Testis (tissue), 5 donors: ENCODE data around the gene MSTO1. TPM values are rescaled to one million over a fixed set of nuclear protein-coding genes. Genes with fewer than 3 reads are reported as not detected.
"Not testable (repeated sequence)": the region's sequence is repeated elsewhere in the genome, so short reads cannot be mapped to it uniquely, and the experiment has no call there.

Experiments
- DNase-seq: peaks from one replicate; pipeline ENCODE4 v3.0.0-alpha.2; 2019
- H3K27ac ChIP-seq, 2 donors: fragments of 200-600 bp; sonication (generic); one replicate each; pipeline ENCODE4 v1.5.1; 2019
- H3K27me3 ChIP-seq: fragments of 200-600 bp; sonication (generic); one replicate; pipeline ENCODE4 v1.5.1; 2019
- H3K36me3 ChIP-seq: fragments of 200-600 bp; sonication (generic); one replicate; pipeline ENCODE4 v1.5.1; 2017; ENCODE audit warnings: low read depth; ENCODE audit errors: missing control alignments
- H3K4me1 ChIP-seq: fragments of 200-600 bp; sonication (generic); one replicate; pipeline ENCODE4 v1.5.1; 2019
- H3K4me3 ChIP-seq, 2 donors: fragments of 200-600 bp; sonication (generic); one replicate each; pipeline ENCODE4 v1.5.1; 2017 to 2019
- H3K9me3 ChIP-seq: fragments of 200-600 bp; sonication (generic); one replicate; pipeline ENCODE4 v1.5.1; 2017
- CTCF ChIP-seq, 3 experiments: fragments of 450-650 bp in 2 of 3; fragments of 200-600 bp in 1 of 3; sonication (generic) in 1 of 3; IDR thresholded peaks; one replicate each; pipeline ENCODE4 v1.5.1; 2016 to 2019; ENCODE audit warnings: antibody characterized with exemption in 3 of 3, mild to moderate bottlenecking in 2 of 3, moderate library complexity in 1 of 3
- POLR2A ChIP-seq: fragments of 450-650 bp; IDR thresholded peaks from one replicate; pipeline ENCODE4 v1.6.1; 2017; ENCODE audit warnings: antibody characterized with exemption, mild to moderate bottlenecking, moderate library complexity
- WGBS, 2 donors: methylation state at CpG; one replicate each; pipeline ENCODE4 v1.1.5; 2018; 5-methylcytosine and 5-hydroxymethylcytosine counted together
- intact Hi-C: fragments of 100-400 bp; cut with DNase I; formaldehyde crosslinking; loops from one replicate; pipeline ENCODE4 v1.15.1; 2023; ENCODE audit warnings: low total_unique reads
- long read RNA-seq, 2 donors: transcript quantifications; one replicate each; lab custom pipeline, GENCODE V29; 2026
- polyA plus RNA-seq: library from polyadenylated mRNA; stranded (reverse); fragments of 350-450 nt; fragmentation: Illumina TruSeq; extraction: RNeasy Lipid Tissue Mini Kit (QIAGEN cat#74804); gene quantifications from one replicate; pipeline ENCODE4 v1.2.3, GENCODE V29; 2014; ENCODE audit warnings: low read depth, low replicate concordance; ENCODE audit not compliant: insufficient read depth
- total RNA-seq, 2 donors: library from RNA; depleted of rRNA; stranded (reverse); fragments of >200 nt; gene quantifications; one replicate each; pipeline ENCODE4 v1.2.3, GENCODE V29; 2016

MSTO1 gene
- total RNA-seq (10 to 100 TPM; 50.0 to 62.4 TPM), polyA plus RNA-seq (140 TPM)
- long read RNA-seq, donor 1, partial matches to known transcripts: 0 of 2 reads
- long read RNA-seq, donor 1, other reads (novel, unspliced or antisense): 0 of 2 reads
- long read RNA-seq, donor 2: 0 reads

DNA sequence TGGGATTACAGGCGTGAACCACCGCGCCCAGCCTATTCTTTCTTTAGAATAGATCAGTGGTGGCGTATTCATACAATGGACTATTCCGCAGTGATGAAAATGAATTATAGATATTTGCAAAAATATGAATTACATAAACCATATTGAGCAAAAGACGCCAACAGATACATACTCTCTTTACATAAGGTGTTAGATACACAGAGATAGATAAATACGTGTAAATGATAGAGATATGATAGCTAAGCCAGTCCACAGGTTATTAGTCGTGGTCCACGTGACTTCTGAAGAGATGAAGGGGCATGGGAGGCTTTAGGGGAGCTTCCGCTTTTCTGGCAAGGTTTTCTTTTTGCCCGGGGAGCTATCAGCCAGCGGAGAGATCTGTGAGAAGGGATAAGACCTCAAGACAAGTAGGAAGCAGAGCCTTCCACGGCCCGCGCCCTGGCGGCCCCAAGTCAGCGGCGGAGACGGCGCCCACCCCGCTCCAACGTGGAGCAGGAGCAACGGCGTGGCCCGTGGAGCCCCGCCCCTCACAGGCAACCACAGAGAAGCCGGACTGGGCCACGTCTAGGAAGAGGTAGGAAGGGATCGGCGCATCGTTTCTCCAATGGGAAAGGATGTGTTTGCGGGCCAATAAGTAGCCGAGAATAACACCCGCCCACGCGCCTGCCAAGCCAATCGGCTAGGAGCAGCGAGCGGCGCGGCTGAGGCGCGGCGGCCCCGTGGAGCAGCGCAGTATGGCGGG is at the start of gene MSTO1:
MSTO1 (plus strand) TSS at position 704 of the 742 bp plus-strand sequence; CDS start at position 735, 31 bp downstream.
- Histone ChIP-seq H3K4me1 (no peaks in the 10 kb centered on the region), H3K4me3 (peak within 1 kb of the TSS; percentile 50 to 68), H3K36me3 (no peaks in the 10 kb centered on the region), H3K27ac (peak within 1 kb of the TSS; percentile 21 to 28), H3K9me3 (no peaks in the 10 kb centered on the region), H3K27me3 (no peaks in the 10 kb centered on the region)
- 7 to 19% methylated on average over 12 to 47 of the region's 47 CpGs for WGBS, 2 donors
- intact Hi-C loops: no loop called here
- peak; percentile 98 for DNase-seq
- no peak for TF ChIP-seq CTCF (IDR thresholded peaks at IDR 0.05)
- TF ChIP-seq POLR2A: no peak

GRCh38 chr1:155561779-155562580 is 48.0 kb upstream of the MSTO1 start:
- H3K36me3 ChIP-seq, H3K27me3 ChIP-seq, H3K9me3 ChIP-seq, intact Hi-C loops: not testable (repeated sequence)
- Histone ChIP-seq H3K4me1 (peaks cover 22% of the 10 kb centered on the region), H3K4me3 (peak overlapping the region; percentile 89 to 98), H3K27ac (peak overlapping the region; percentile 93 to 99)
- WGBS, 2 donors: 1% methylated on average over 38 to 45 of the region's 56 CpGs
- peak; percentile 49 for DNase-seq

- H3K4me3 ChIP-seq: peak within 1 kb of the TSS; percentile 89 to 98
- peak; percentile 94 for DNase-seq
- no peaks in the 10 kb centered on the region for H3K9me3 ChIP-seq
- no peaks in the 10 kb centered on the region for H3K36me3 ChIP-seq
- peak in 1 of 3 experiments; percentile 32 for TF ChIP-seq CTCF (IDR thresholded peaks at IDR 0.05)
- TF ChIP-seq POLR2A: peak; percentile 15
- intact Hi-C loops: no loop called here
- H3K27me3 ChIP-seq: no peaks in the 10 kb centered on the region
- H3K4me1 ChIP-seq: peaks cover 22% of the 10 kb centered on the region
- H3K27ac ChIP-seq: peak within 1 kb of the TSS; percentile 93 to 99
- WGBS, 2 donors: 0 to 1% methylated on average over 8 to 56 of the region's 87 CpGs
Observed at GRCh38 chr1:155562581-155563376, 47.2 kb upstream of the MSTO1 start, which contains the start of gene ASH1L. ASH1L (minus strand) TSS chr1:155562803; CDS start chr1:155521519, 41,284 bp downstream.

- intact Hi-C loops, H3K27me3 ChIP-seq, DNase-seq, H3K36me3 ChIP-seq, H3K9me3 ChIP-seq: not testable (repeated sequence)
- Histone ChIP-seq H3K27ac (peak overlapping the region; percentile 93 to 99), H3K4me3 (peak overlapping the region; percentile 89 to 98), H3K4me1 (peaks cover 22% of the 10 kb centered on the region)
- WGBS, 2 donors: 0 to 1% methylated on average over 10 to 19 of the region's 19 CpGs
Observed at GRCh38 chr1:155563377-155564022, 46.5 kb upstream of the MSTO1 start.

- TF ChIP-seq POLR2A: no peak
- TF ChIP-seq CTCF (IDR thresholded peaks at IDR 0.05): no peak
- intact Hi-C loops: no loop called here
- WGBS, 2 donors: 85 to 89% methylated on average over 6 of the region's 6 CpGs
- H3K27ac ChIP-seq: no peak overlapping the region
- H3K27me3 ChIP-seq: no peaks in the 10 kb centered on the region
- H3K4me1 ChIP-seq: no peaks in the 10 kb centered on the region
- H3K36me3 ChIP-seq: no peaks in the 10 kb centered on the region
- no peaks in the 10 kb centered on the region for H3K9me3 ChIP-seq
- no peak for DNase-seq
- H3K4me3 ChIP-seq: no peak overlapping the region
Observed at GRCh38 chr1:155569988-155570592, 39.9 kb upstream of the MSTO1 start.
